Measurements from ENCODE around the gene ZNF598.

The ZNF598 gene

GRCh38 chr16:2048116-2048543 is 38.5 kb upstream of the ZNF598 start:
- no peaks in the 10 kb centered on the region for H3F3A ChIP-seq (ENCODE audit: insufficient read depth)
- peak overlapping the region; percentile 75 for H3K9ac ChIP-seq (ENCODE audit: low read length)
- H2AFZ ChIP-seq (ENCODE audit: low read depth, low read length, severe bottlenecking): peak overlapping the region; percentile 82
- H3K4me3 ChIP-seq (ENCODE audit: insufficient read depth, low read length, poor library complexity, severe bottlenecking): peak overlapping the region; percentile 91
- no peaks in the 10 kb centered on the region for H3K9me3 ChIP-seq (ENCODE audit: insufficient read depth, low read length)
- TF ChIP-seq CTCF (IDR thresholded peaks at IDR 0.05; ENCODE audit: insufficient read depth, low read length, poor library complexity, severe bottlenecking): no peak
- TF ChIP-seq EZH2phosphoT487 (conservative IDR thresholded peaks at IDR 0.05; ENCODE audit: low read length): no peak
- no peaks in the 10 kb centered on the region for H3K27me3 ChIP-seq (ENCODE audit: low read length)
- no peak overlapping the region for H3K27ac ChIP-seq (ENCODE audit: low read depth, low read length)
- H3K79me2 ChIP-seq (ENCODE audit: insufficient read depth, low read length): peaks cover 5% of the 10 kb centered on the region; the same call in 1 of the 2 replicates
- H4K20me1 ChIP-seq (ENCODE audit: low read depth, low read length): no peaks in the 10 kb centered on the region
- no peaks in the 10 kb centered on the region for H3K9me2 ChIP-seq (replicated peaks; ENCODE audit: insufficient read depth, low read length)
- no peaks in the 10 kb centered on the region for H3K36me3 ChIP-seq (ENCODE audit: low read length)
- H3K4me2 ChIP-seq (ENCODE audit: low read depth, low read length, poor library complexity, severe bottlenecking): peak overlapping the region; percentile 86

GRCh38 chr16:2047330-2048115 is 37.9 kb upstream of the ZNF598 start, which contains the start of the genes NTHL1 and TSC2:
Gene NTHL1 (minus strand): TSS chr16:2047834. CDS start chr16:2047823, 11 bp downstream.
Gene TSC2 (plus strand): TSS chr16:2047985. CDS start chr16:2048616, 631 bp downstream.
- Histone ChIP-seq H3K9ac (ENCODE audit: low read length) (peak within 1 kb of the TSS; percentile 75), H4K20me1 (ENCODE audit: low read depth, low read length) (no peaks in the 10 kb centered on the region), H2AFZ (ENCODE audit: low read depth, low read length, severe bottlenecking) (peak within 1 kb of the TSS; percentile 87), H3K9me3 (ENCODE audit: insufficient read depth, low read length) (no peaks in the 10 kb centered on the region), H3K27me3 (ENCODE audit: low read length) (no peaks in the 10 kb centered on the region), H3K4me3 (ENCODE audit: insufficient read depth, low read length, poor library complexity, severe bottlenecking) (peak within 1 kb of the TSS; percentile 91), H3K9me2 (replicated peaks; ENCODE audit: insufficient read depth, low read length) (no peaks in the 10 kb centered on the region), H3F3A (ENCODE audit: insufficient read depth) (no peaks in the 10 kb centered on the region), H3K27ac (ENCODE audit: low read depth, low read length) (no peak within 1 kb of the TSS), H3K4me2 (ENCODE audit: low read depth, low read length, poor library complexity, severe bottlenecking) (peak within 1 kb of the TSS; percentile 86), H3K36me3 (ENCODE audit: low read length) (no peaks in the 10 kb centered on the region), H3K79me2 (ENCODE audit: insufficient read depth, low read length) (peaks cover 5% of the 10 kb centered on the region; the same call in 1 of the 2 replicates)
- TF ChIP-seq EZH2phosphoT487 (conservative IDR thresholded peaks at IDR 0.05; ENCODE audit: low read length) (no peak), CTCF (IDR thresholded peaks at IDR 0.05; ENCODE audit: insufficient read depth, low read length, poor library complexity, severe bottlenecking) (no peak)

- H3K9me3 ChIP-seq (ENCODE audit: insufficient read depth, low read length): no peaks in the 10 kb centered on the region
- peak overlapping the region; percentile 91 for H3K4me3 ChIP-seq (ENCODE audit: insufficient read depth, low read length, poor library complexity, severe bottlenecking)
- H3K9me2 ChIP-seq (replicated peaks; ENCODE audit: insufficient read depth, low read length): no peaks in the 10 kb centered on the region
- peak overlapping the region; percentile 87 for H2AFZ ChIP-seq (ENCODE audit: low read depth, low read length, severe bottlenecking)
- H3K36me3 ChIP-seq (ENCODE audit: low read length): no peaks in the 10 kb centered on the region
- no peak overlapping the region for H3K27ac ChIP-seq (ENCODE audit: low read depth, low read length)
- H3K9ac ChIP-seq (ENCODE audit: low read length): peak overlapping the region; percentile 75
- peak overlapping the region; percentile 86 for H3K4me2 ChIP-seq (ENCODE audit: low read depth, low read length, poor library complexity, severe bottlenecking)
- TF ChIP-seq CTCF (IDR thresholded peaks at IDR 0.05; ENCODE audit: insufficient read depth, low read length, poor library complexity, severe bottlenecking): no peak
- no peak for TF ChIP-seq EZH2phosphoT487 (conservative IDR thresholded peaks at IDR 0.05; ENCODE audit: low read length)
- H3F3A ChIP-seq (ENCODE audit: insufficient read depth): no peaks in the 10 kb centered on the region
- H3K27me3 ChIP-seq (ENCODE audit: low read length): no peaks in the 10 kb centered on the region
- H3K79me2 ChIP-seq (ENCODE audit: insufficient read depth, low read length): peaks cover 5% of the 10 kb centered on the region; the same call in 1 of the 2 replicates
- no peaks in the 10 kb centered on the region for H4K20me1 ChIP-seq (ENCODE audit: low read depth, low read length)
Measured at GRCh38 chr16:2046893-2047329, 37.3 kb upstream of the ZNF598 start.

All from SU-DHL-6 (cell line).